NCI-H187 (cell line): Measurements from ENCODE around the gene MRPL3.

Experiments used
- DNase-seq, 2 experiments: peaks; one replicate each; lab custom pipeline; 2025; lab: John Stamatoyannopoulos, UW

The MRPL3 gene

GRCh38 chr3:131502530-131503319 lies at the start of gene MRPL3:
Gene MRPL3, minus strand, starts transcription at chr3:131502971. Its CDS starts 150 bp downstream, at chr3:131502821.
- peak; percentile 69 to 78 for DNase-seq

GRCh38 chr3:131551761-131552160 lies 49.0 kb upstream of the MRPL3 start:
- DNase-seq: no peak

GRCh38 chr3:131550562-131551465 lies 48.0 kb upstream of the MRPL3 start:
- DNase-seq: no peak

DNA sequence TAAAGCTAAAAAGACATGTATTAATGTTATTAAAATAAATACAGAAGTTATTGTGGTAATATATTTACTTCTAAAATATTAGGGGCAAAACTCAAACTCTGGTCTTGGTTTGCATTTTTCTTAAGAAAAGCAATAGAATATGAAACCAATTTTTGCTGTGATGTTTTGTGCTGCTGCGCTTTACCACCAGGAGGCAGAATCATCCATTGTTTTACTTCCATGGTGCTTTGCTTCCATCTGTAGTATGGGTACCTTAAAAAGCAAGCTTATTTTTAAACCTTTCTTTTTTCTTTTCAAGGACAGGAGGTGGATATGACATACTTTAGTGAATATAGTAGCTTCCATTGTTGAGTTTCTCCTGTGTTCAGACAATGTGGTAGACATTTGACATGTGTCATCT lies 46.6 kb upstream of the MRPL3 start:
- DNase-seq: no peak

DNA sequence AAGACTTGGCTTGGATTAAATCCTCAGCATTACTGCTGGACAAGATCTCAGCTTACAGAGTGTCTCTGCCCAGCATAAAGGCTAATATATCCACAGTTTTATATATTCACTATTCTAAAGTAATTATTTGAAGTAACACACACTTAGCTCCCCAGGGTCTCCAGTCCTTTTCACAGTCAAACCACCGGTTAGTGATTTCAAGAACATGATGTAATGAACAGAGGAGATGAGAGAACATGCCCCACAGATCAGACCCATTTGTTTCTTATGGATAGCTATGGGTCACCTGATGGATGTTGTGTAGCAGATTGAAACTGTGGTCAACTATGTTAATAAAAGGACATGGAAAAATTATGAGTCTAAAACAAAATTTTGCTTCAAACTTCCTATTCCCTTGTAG lies 44.8 kb upstream of the MRPL3 start:
- no peak for DNase-seq

DNA sequence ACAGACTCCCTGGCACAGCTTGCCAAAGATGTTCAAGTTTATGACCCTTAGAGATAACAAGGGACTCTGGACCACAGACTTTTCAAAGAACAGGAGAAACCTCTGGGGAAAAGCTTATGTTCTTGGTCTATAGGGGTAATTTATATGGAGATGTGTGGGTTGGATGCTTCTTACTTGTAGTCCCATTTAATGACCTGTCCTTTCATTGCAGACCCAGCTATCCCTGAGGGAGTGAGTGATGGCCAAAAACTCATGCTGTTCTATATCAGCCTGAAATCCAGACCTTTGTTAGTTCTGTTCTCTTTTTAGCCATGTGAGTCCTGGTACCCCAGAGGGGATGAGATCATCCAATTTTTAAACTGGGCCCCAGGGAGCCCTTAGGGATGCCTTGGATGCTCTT lies 43.7 kb upstream of the MRPL3 start:
- no peak for DNase-seq

GRCh38 chr3:131544557-131544956 lies 41.8 kb upstream of the MRPL3 start:
- no peak for DNase-seq

GRCh38 chr3:131543714-131544113 lies 40.9 kb upstream of the MRPL3 start:
- DNase-seq: no peak

- DNase-seq: no peak
Measured at GRCh38 chr3:131541288-131541687, 38.5 kb upstream of the MRPL3 start.

DNA sequence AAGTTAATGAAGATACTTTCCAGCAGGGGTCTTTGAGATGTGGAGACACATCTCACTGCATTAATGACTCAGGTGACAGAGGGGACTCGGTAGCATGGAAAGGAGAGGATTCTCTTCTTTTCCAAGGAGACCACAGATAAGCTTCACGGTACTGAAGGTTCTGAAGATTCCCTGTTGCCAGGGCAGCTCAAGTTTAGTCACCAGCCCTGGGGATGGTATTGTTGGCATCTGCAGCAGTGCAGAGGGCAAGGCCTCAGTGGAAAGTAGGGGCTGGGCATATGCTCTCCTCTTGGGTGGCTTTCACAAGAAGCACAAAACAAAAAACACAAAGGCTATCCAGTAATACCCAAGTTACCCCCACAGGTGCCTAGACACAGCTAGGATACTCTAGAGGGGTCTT lies 38.0 kb upstream of the MRPL3 start:
- DNase-seq: no peak

DNA sequence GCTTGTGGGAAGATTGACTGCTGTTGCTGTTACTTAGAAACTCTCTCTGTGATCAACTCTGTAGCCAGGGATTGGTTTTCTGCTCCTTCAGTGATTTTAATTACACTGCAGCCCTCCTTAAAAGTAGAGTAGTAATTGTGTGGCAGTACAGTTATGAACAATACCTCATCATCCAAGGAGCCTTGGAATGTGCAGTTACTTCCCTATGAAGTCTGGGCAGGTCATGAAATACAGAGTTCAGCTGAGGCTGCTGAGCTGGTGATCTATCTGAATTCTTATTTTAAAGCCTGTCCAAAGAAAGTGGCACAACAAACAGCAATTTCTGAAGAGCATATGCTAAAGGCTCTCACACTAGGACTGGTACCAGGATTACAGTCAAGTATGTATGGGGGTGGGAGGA lies 37.4 kb upstream of the MRPL3 start:
- no peak for DNase-seq

DNA sequence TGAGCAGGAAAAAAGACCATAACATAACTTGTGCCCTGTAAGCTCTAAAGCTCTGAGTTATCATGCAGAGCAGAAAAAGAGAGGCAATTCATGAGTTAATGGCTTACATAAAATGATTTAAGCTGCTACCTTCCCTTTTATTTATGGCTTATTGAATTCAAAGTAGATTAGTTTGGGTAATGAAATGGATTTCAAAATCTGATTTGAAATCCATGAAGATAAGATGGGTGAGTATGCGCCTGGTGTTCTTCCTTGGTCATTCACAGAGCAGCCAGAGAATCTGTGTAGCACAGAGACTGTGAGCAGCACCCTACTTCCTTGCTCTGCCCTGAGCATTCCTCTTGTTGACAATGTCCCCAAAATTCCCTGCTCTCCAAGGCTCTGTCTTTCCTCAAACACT lies 36.2 kb upstream of the MRPL3 start:
- no peak for DNase-seq

GRCh38 chr3:131537531-131537930 lies 34.8 kb upstream of the MRPL3 start:
- DNase-seq: no peak

DNA sequence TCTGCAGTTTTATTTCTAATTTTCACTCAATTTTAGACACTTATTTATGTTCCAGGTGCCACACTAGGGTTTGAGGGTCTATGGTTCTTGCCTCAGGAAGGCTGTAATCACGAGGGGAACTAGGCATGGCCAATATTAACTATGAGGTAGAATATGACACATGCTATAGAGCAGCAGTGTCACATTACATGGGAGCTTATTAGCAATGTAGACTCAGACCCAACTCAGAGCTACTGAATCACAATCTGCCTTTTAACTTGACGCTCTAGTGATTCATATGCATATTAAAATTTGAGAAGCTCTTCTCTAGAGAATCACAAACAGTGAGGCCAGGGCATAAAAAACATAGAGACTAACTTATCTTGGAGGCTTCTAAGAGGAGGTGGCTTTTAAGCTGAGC lies 32.8 kb upstream of the MRPL3 start:
- DNase-seq: no peak

GRCh38 chr3:131535131-131535530 lies 32.4 kb upstream of the MRPL3 start:
- DNase-seq: no peak

DNA sequence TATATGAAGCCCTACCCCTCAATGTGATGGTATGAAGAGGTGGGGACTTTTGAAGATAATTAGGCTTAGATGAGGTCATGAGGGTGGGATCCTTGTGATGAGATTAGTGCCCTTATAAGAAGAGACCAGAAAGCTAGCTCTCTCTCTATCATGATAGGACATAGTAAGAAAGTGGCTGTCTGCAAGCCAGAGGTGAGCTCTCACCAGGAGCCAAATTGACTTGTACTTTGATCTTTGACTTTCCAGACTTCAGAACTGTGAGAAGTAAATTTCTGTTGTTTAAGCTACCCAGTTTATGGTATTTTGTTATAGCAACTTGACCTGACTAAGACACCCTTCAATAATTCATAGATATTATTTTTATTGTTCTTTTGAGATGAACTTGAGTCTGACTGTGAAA lies 29.9 kb upstream of the MRPL3 start:
- no peak for DNase-seq

DNA sequence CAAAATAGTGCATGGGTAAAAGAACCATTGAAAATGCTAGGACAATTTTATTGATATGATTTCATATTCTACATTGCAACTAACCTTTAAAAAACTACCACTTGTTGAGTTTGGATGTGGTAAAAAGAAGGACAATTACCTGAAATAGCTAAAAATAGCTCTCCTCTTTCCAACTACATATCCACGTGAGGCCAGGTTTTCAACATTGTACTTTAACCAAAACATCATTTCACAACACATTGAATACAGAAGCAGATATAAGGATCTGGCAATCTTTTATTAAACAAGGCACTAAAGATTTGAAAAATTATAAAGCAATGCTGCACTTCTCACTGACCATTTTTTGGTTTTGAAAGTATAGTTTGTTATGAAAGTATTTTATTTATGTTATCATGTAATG lies 28.1 kb upstream of the MRPL3 start:
- DNase-seq: no peak

- no peak for DNase-seq
Measured at GRCh38 chr3:131530388-131530787, 27.6 kb upstream of the MRPL3 start.

GRCh38 chr3:131526801-131527347 lies 24.1 kb upstream of the MRPL3 start:
- no peak for DNase-seq

DNA sequence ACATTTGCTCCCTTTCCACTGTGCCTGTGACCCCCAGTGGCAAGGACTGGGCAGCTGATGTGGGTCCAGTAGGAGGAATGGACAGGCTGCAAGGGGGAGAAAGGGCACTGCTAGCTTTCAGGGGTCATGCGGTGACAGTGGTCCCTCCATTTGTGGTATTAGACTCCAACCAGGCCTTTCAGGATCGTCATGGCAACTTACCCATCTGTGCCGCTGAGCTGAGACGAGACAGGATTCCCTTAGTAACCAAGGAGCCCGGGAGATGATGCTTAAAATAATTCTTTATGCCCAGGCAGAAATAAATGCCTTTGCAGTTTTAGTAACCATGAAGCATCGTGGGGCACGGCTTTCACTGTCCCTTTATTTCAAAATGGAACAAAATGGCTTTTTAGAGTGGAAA lies 15.9 kb upstream of the MRPL3 start:
- DNase-seq: no peak

DNA sequence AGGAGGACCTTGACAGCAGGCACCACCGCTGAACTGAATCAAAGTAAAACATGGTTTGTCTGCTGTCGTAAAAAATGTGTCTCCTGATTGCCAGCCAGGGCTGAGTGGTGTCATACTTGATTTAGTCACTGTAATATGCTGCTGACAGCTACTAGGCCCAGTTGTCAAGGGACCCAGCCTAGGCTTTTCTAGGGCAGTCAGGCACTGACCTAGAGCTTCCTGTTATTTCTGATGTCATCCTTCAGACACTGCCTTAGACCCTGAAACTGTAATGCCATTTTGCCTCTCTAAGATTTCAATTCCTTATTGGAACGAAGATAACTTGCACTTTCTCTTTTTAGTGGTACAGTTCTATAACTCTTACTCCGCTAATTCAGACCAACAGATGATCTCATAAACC lies 2.6 kb upstream of the MRPL3 start:
- no peak for DNase-seq

DNA sequence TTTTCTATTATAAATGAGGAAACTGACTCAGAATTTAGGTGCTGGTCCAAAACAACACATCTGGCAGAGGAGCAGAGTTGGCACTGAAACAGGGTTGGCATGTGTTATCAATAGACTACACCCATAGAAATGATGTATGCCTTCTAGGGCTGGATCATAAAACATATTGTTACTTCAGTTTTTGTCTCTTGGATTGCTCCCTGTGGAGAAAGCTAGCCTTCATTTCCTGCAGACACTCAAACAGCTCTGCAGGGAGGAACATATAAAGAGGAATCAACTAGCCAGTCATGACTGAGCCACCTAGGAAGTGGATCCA lies 507 bp upstream of the MRPL3 start:
- DNase-seq: no peak

- no peak for DNase-seq
Measured at GRCh38 chr3:131501949-131502348, 822 bp downstream of the MRPL3 start.
